Panc1 (cell line): Measurements from ENCODE around the gene CALCR. TPM values are rescaled to one million over a fixed set of nuclear protein-coding genes. Genes with fewer than 3 reads are reported as not detected.

Source experiments
- ATAC-seq: fragments of 200-7000 bp; cut with Tn5 transposase; 2 replicates; pipeline ENCODE4 v1.9.1; 2020; ENCODE audit warnings: mild to moderate bottlenecking, moderate library complexity
- BruUV-seq: library from RNA; stranded (reverse); fragments of 400-500 nt; replicated peaks from 2 replicates; lab custom pipeline; 2021; lab: Mats Ljungman, UMichigan
- CTCF ChIA-PET: fragments of 300-600 bp; sonication (Branson Sonifier 250); formaldehyde crosslinking; loops from one replicate; lab custom pipeline; 2022; ENCODE audit warnings: antibody characterized with exemption; lab: Charles Lee
- POLR2A ChIA-PET: fragments of 300-600 bp; sonication (Branson Sonifier 250); formaldehyde crosslinking; loops from one replicate; lab custom pipeline; 2022; ENCODE audit warnings: antibody characterized with exemption; lab: Charles Lee
- DNase-seq: peaks from one replicate; pipeline ENCODE4 v3.0.0-alpha.2; 2010; ENCODE audit warnings: low read depth, low spot score
- H3K27ac ChIP-seq: 2 replicates; pipeline ENCODE4 v1.5.1; 2011; ENCODE audit warnings: mild to moderate bottlenecking, low read length, inconsistent platforms
- H3K27me3 ChIP-seq: fragments of 200-500 bp; sonication (Bioruptor generic); 2 replicates; pipeline ENCODE4 v1.6.0; 2014; ENCODE audit warnings: low read length, inconsistent platforms; ENCODE audit not compliant: control insufficient read depth, insufficient read depth
- H3K36me3 ChIP-seq: fragments of 200-500 bp; sonication (Bioruptor generic); 2 replicates; pipeline ENCODE4 v1.5.1; 2014; ENCODE audit warnings: inconsistent platforms, mild to moderate bottlenecking, low read length, moderate library complexity; ENCODE audit not compliant: control insufficient read depth, insufficient read depth
- H3K4me1 ChIP-seq: 2 replicates; pipeline ENCODE4 v1.5.1; 2011; ENCODE audit warnings: inconsistent platforms, mild to moderate bottlenecking, low read length, moderate library complexity; ENCODE audit not compliant: control insufficient read depth, insufficient read depth
- H3K4me3 ChIP-seq, 2 experiments: 2 replicates each; pipeline ENCODE4 v1.5.1; 2011 to 2012; ENCODE audit warnings: low read depth in 2 of 2, low read length in 2 of 2, mild to moderate bottlenecking in 2 of 2, inconsistent platforms in 1 of 2, moderate library complexity in 1 of 2
- H3K9me3 ChIP-seq: fragments of 200-500 bp; sonication (Bioruptor generic); 2 replicates; pipeline ENCODE4 v1.5.1; 2014; ENCODE audit warnings: low read depth, mild to moderate bottlenecking, inconsistent platforms, low read length, moderate library complexity; ENCODE audit not compliant: control insufficient read depth, insufficient read depth
- CTCF ChIP-seq: fragments of 450-650 bp; IDR thresholded peaks from 2 replicates; pipeline ENCODE4 v1.5.1; 2017; ENCODE audit warnings: mild to moderate bottlenecking
- POLR2AphosphoS5 ChIP-seq: IDR thresholded peaks from 2 replicates; pipeline ENCODE4 v1.6.1; 2012; ENCODE audit warnings: mild to moderate bottlenecking, low read depth, low read length, moderate library complexity
- SIN3A ChIP-seq: IDR thresholded peaks from 2 replicates; pipeline ENCODE4 v1.6.1; 2012; ENCODE audit warnings: low read depth, mild to moderate bottlenecking, low read length, moderate library complexity, borderline replicate concordance; ENCODE audit not compliant: insufficient read depth
- TCF7L2 ChIP-seq: IDR thresholded peaks from 2 replicates; pipeline ENCODE4 v1.6.1; 2011; ENCODE audit warnings: mild to moderate bottlenecking, low read depth, low read length, inconsistent platforms
- in situ Hi-C: cut with HindIII; loops from 2 replicates; pipeline ENCODE4 v1.10.0; 2016; ENCODE audit warnings: low sequenced_read_pairs, low pct_unique_long_range_greater_than_20kb
- intact Hi-C: fragments of 100-400 bp; cut with micrococcal nuclease; formaldehyde crosslinking; loops from one replicate; pipeline ENCODE4 v1.10.0; 2022; ENCODE audit not compliant: unreplicated experiment
- total RNA-seq: library from RNA; stranded (reverse); gene quantifications from one replicate; pipeline ENCODE4 v1.2.1, GENCODE V29; 2021; ENCODE audit not compliant: unreplicated experiment
- TF ChIP-seq, protein P1 (sequence below), 2 experiments: IDR thresholded peaks; 2 replicates each; pipeline ENCODE4 v1.6.1; 2011 to 2012; ENCODE audit warnings: low read depth in 2 of 2, control low read depth in 1 of 2, low read length in 1 of 2, mild to moderate bottlenecking in 1 of 2, moderate library complexity in 1 of 2; ENCODE audit not compliant: insufficient read depth in 1 of 2

The CALCR gene
- total RNA-seq, 1 experiment from 2014 or later: 0.10 TPM

DNA sequence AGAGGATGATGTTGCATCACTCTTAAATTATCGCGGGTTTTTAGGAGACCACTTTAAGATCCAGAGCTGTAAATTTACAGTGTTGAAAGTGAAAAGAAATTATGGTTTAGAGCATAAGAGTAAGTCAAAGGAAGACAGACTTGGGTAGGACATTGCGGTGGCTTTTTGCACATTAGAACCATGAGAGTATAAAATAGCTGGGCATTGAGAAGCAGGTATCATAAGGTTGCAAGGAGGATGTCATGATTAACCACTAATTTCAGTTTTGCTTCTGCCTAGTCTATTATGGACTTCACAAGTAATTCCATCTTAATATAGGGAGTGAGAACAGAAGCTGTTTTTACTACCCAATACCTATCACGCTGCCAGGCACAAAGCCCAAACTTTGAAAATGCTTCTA is 57.7 kb downstream of the CALCR start:
- no TSS peak for BruUV-seq
- POLR2A ChIA-PET: no interaction called here
- Histone ChIP-seq H3K9me3 (no peaks in the 10 kb centered on the region), H3K36me3 (no peaks in the 10 kb centered on the region), H3K4me1 (no peaks in the 10 kb centered on the region), H3K27ac (no peak overlapping the region), H3K27me3 (no peaks in the 10 kb centered on the region), H3K4me3 (no peak overlapping the region)
- DNase-seq (no peak), ATAC-seq (no peak)
- no peak for TF ChIP-seq SIN3A
- TF ChIP-seq CTCF: no peak
- TF ChIP-seq POLR2AphosphoS5: no peak
- TF ChIP-seq, protein P1, sequence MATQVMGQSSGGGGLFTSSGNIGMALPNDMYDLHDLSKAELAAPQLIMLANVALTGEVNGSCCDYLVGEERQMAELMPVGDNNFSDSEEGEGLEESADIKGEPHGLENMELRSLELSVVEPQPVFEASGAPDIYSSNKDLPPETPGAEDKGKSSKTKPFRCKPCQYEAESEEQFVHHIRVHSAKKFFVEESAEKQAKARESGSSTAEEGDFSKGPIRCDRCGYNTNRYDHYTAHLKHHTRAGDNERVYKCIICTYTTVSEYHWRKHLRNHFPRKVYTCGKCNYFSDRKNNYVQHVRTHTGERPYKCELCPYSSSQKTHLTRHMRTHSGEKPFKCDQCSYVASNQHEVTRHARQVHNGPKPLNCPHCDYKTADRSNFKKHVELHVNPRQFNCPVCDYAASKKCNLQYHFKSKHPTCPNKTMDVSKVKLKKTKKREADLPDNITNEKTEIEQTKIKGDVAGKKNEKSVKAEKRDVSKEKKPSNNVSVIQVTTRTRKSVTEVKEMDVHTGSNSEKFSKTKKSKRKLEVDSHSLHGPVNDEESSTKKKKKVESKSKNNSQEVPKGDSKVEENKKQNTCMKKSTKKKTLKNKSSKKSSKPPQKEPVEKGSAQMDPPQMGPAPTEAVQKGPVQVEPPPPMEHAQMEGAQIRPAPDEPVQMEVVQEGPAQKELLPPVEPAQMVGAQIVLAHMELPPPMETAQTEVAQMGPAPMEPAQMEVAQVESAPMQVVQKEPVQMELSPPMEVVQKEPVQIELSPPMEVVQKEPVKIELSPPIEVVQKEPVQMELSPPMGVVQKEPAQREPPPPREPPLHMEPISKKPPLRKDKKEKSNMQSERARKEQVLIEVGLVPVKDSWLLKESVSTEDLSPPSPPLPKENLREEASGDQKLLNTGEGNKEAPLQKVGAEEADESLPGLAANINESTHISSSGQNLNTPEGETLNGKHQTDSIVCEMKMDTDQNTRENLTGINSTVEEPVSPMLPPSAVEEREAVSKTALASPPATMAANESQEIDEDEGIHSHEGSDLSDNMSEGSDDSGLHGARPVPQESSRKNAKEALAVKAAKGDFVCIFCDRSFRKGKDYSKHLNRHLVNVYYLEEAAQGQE (IDR thresholded peaks at IDR 0.05; ENCODE audit: insufficient read depth in 1 of 2, low read depth in 2 of 2, low read length in 1 of 2): no peak
- TF ChIP-seq TCF7L2: no peak
- CTCF ChIA-PET: no interaction called here
- intact Hi-C loops (no loop called here), in situ Hi-C loops (no loop called here)

DNA sequence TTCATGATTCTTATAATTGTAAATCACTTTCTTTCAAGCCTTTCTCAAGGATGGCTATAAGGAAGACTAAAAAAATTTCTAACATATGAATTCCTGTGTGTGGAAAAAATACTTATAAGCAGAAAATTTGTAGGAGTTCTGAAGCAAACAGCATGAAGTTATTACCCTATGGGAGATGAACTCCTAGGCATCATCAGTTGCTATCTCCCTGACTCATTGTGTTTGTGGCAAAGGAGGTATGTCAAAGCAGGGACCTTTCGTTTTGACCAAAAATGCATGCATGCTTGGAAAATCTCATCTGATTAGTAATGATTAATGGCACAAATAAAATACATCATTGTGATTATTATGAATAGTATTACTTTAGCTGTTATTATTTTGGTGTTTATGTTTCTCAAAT is 59.4 kb downstream of the CALCR start:
- DNase-seq (no peak), ATAC-seq (no peak)
- in situ Hi-C loops: no loop called here
- H3K36me3 ChIP-seq: no peaks in the 10 kb centered on the region
- H3K4me3 ChIP-seq: no peak overlapping the region
- no peaks in the 10 kb centered on the region for H3K27me3 ChIP-seq
- ChIA-PET POLR2A (no interaction called here), CTCF (no interaction called here)
- TF ChIP-seq, protein P1 (IDR thresholded peaks at IDR 0.05; ENCODE audit: insufficient read depth in 1 of 2, low read depth in 2 of 2, low read length in 1 of 2): no peak
- TF ChIP-seq CTCF (no peak), POLR2AphosphoS5 (no peak)
- no peaks in the 10 kb centered on the region for H3K9me3 ChIP-seq
- no peaks in the 10 kb centered on the region for H3K4me1 ChIP-seq
- no peak overlapping the region for H3K27ac ChIP-seq
- BruUV-seq: no TSS peak
- intact Hi-C loops: no loop called here
